Fibroblast of mammary gland (primary cell): ENCODE data around the gene TGM2.
A peak's percentile ranks its signal among the peaks of the same experiment; 100 is the strongest.

ENCODE experiments used
- DNase-seq: peaks from one replicate; pipeline ENCODE4 v3.0.0-alpha.2; 2010; ENCODE audit warnings: low read depth
- H3K4me3 ChIP-seq: 2 replicates; pipeline ENCODE4 v1.5.1; 2011; ENCODE audit warnings: low read depth, mild to moderate bottlenecking, low read length, moderate library complexity; ENCODE audit not compliant: control insufficient read depth
- TF ChIP-seq, protein P1 (sequence below): conservative IDR thresholded peaks from 2 replicates; pipeline ENCODE4 v1.5.1; 2011; ENCODE audit warnings: low read depth, low read length, inconsistent platforms; ENCODE audit not compliant: control insufficient read depth, insufficient read depth

Gene TGM2

DNA sequence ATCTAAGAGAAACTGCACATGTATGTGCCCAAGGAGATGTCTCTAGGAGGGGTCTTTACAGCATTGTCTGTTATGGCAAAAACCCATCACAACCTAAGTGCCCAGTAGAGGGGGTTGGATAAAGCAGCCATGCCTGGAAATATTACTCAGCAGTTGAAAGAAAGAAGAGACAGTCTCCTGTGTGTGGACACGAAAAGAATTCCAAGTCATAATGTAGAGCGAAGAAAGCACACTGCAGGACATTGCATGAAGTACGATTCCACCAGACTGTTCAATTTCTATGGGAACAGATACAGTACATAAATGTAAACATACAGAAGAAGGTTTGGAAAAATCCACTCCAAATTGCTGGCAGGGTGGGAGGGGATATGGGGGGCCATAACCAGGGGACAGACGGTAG is 7.3 kb upstream of the TGM2 start:
- DNase-seq: no peak
- TF ChIP-seq, protein P1, sequence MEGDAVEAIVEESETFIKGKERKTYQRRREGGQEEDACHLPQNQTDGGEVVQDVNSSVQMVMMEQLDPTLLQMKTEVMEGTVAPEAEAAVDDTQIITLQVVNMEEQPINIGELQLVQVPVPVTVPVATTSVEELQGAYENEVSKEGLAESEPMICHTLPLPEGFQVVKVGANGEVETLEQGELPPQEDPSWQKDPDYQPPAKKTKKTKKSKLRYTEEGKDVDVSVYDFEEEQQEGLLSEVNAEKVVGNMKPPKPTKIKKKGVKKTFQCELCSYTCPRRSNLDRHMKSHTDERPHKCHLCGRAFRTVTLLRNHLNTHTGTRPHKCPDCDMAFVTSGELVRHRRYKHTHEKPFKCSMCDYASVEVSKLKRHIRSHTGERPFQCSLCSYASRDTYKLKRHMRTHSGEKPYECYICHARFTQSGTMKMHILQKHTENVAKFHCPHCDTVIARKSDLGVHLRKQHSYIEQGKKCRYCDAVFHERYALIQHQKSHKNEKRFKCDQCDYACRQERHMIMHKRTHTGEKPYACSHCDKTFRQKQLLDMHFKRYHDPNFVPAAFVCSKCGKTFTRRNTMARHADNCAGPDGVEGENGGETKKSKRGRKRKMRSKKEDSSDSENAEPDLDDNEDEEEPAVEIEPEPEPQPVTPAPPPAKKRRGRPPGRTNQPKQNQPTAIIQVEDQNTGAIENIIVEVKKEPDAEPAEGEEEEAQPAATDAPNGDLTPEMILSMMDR: peak; percentile 30

DNA sequence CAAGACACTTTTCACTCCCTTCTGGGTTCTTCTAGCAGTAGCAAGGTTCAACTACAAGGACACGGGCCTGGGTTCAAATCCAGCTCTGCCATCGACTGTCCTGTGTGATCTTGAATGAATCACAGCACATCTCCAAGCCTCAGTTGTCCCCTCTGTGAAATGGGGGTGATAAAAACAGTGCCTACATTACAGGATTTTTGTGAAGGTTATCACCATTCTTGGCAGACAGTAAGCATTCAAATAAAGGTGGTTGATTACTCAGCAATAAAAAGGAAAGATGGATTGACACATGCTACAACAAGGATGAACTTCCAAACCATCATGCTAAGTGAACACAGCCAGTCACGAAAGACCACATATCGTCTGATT is 6.6 kb upstream of the TGM2 start:
- no peak for DNase-seq
- TF ChIP-seq, protein P1: no peak

More for the DNA sequence above, 7.3 kb upstream of the TGM2 start:
- H3K4me3 ChIP-seq: no peak overlapping the region

DNA sequence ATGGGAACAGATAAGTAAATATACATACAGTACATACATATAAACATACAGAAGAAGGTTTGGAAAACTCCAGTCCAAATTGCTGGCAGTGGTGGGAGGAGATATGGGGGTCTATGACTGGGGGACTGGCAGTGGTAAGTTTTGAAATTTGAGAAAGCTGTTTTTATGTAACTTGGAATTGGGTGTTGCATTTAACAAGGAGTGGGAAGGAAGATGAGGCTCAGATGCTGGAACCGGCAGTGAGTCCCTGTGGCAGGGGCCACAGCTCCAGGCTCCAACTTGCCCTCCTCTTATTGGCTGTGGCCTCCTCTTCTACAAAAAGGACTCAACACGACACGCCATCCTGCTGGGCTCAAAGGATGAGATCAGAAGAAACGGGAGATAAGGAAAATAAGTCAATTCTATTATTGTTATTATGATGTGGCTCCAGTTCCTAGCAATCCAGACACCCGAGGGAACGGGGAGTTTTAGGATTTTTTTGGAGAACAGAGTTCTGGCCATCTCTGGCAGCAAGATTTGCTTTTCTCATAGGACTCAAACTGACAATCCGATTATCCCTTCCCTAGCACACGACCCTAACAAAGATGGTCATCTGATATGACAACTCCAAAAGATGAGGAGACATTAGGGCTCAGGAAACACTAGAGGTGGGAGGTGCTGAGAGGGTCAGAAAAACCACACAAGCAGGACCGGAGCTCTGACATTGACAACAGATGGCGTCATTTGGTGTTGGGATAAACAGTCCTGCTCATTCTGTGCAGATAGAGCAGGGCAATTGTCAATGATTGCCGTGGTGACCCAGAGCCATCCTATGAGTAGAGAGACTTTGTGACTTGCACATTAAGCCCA is 6.0 kb upstream of the TGM2 start:
- H3K4me3 ChIP-seq: no peak overlapping the region
- no peak for DNase-seq
- TF ChIP-seq, protein P1: no peak

More for the DNA sequence above, 6.6 kb upstream of the TGM2 start:
- no peak overlapping the region for H3K4me3 ChIP-seq

DNA sequence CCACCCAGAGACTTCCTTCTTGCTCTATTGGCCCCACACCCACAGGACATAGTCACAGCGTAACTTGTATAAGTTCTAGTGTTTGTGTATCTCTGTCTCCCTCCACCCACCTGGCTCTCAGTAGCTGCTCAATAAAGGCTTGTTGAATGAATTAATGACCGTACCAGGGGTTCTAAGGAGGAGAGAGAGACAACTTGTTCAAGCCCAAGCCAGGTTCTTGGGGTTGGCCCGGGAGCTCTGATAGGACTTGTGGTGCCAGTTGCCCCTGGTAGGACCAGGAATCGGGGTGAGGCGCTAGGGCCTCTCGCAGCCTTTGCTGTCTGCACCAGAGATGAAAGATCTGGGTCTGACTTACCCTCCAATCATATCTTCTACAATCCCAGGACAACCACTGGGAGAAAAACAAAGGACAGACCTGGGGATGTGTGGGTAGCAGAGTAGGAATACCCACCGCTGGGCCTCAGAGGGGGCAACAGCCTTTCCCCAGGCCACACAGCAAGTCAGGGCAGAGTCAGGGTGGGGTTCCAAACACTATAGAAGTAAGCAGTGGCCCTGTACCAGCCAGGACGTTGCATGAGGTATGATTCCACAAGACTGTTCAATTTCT is 5.3 kb upstream of the TGM2 start:
- H3K4me3 ChIP-seq: no peak overlapping the region
- no peak for DNase-seq
- TF ChIP-seq, protein P1: no peak

DNA sequence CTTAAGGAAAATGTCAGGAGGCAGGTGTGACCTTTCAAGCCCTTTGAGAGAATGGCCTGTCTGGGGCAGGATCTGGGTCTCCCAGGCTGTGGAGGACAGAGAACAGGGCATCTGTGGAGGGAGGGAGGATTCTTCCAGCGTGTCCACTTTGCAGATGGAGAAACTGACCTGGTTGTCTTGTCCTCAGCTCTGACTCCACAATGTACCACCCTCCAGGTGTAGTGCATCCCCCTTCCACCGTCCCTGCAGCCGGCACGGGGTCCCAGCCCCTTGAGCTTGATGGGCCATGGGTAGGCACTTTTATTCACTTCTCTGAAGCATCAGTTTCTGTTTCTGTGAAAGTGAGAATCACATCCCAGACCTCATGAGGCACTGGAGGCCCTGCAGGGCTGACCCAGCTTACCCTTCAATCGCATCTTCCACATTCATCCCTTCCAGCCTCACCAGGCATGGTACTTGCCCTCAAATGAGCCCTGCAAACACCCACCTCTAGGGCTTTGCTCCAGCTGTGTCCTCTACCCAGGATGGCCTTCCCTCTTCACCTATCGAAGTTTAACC is 4.6 kb upstream of the TGM2 start:
- DNase-seq: no peak
- no peak overlapping the region for H3K4me3 ChIP-seq
- TF ChIP-seq, protein P1: no peak

DNA sequence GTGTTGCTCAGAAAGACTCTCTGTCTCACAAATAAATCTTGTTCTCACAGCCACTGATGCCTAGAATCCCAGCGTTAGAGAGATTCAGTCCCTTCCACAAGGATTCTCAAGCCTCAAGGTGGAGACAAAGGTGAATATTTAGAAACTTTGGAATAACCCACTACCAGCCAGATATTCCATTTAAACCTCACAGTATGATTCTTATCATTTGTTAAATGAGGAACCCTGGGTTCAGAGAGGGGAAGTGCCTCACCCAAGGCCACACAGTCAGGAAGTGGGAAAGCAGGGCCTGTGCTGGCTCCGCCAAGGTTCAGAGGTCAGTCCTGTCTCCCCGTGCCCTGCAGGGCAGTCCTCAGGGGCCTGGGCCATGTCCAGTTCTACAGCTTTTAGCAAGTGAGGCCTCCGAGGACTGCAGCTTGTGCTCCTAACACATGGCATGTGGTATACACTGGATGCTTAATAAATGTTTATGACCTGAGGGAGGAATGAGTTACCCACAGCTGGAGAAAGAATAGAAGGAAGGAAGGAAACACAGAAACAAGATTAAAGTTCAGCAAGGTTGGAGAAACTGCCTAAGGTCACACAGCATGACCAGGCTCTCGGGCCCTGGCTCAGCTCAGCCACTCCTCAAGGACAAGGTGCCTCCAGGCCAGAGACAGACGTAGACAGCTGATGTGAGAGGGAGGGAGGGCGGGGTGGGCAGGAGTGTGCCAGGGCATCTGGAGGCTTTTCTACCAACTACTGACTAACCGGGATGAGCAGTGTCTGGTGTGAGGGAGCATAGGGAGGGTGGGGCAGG is 3.9 kb upstream of the TGM2 start:
- H3K4me3 ChIP-seq: no peak overlapping the region
- DNase-seq: no peak
- TF ChIP-seq, protein P1: no peak
